Aorta (tissue), 5 donors: ENCODE data around the gene PHLDB2. TPM values are rescaled to one million over a fixed set of nuclear protein-coding genes. Genes with fewer than 3 reads are reported as not detected.

Experiments used
- ATAC-seq: fragments of 200-7000 bp; cut with Tn5 transposase; one replicate; pipeline ENCODE4 v1.9.1; 2022; ENCODE audit warnings: moderate library complexity; ENCODE audit not compliant: low FRiP score
- DNase-seq, 2 donors: peaks; one replicate each; pipeline ENCODE4 v3.0.0-alpha.2; 2020
- H3K27ac ChIP-seq, 2 donors: one replicate each; pipeline ENCODE4 v1.5.1; 2013; ENCODE audit warnings: low read length in 2 of 2, mild to moderate bottlenecking in 2 of 2, moderate library complexity in 2 of 2, control low read depth in 1 of 2, inconsistent platforms in 1 of 2, low read depth in 1 of 2
- H3K27me3 ChIP-seq, 2 donors: one replicate each; pipeline ENCODE4 v1.6.1; 2013; ENCODE audit warnings: control low read depth in 1 of 2, low read length in 1 of 2, mild to moderate bottlenecking in 1 of 2, moderate library complexity in 1 of 2; ENCODE audit not compliant: insufficient read depth in 2 of 2, control insufficient read depth in 1 of 2
- H3K36me3 ChIP-seq, 2 donors: one replicate each; pipeline ENCODE4 v1.6.1; 2013; ENCODE audit warnings: control low read depth in 1 of 2, low read length in 1 of 2, mild to moderate bottlenecking in 1 of 2; ENCODE audit not compliant: insufficient read depth in 2 of 2, control insufficient read depth in 1 of 2
- H3K4me1 ChIP-seq, 2 donors: one replicate each; pipeline ENCODE4 v1.6.1; 2013; ENCODE audit warnings: low read length in 2 of 2, control low read depth in 1 of 2, mild to moderate bottlenecking in 1 of 2, moderate library complexity in 1 of 2; ENCODE audit not compliant: insufficient read depth in 2 of 2, control insufficient read depth in 1 of 2
- H3K4me3 ChIP-seq, 2 donors: one replicate each; pipeline ENCODE4 v1.5.1; 2013; ENCODE audit warnings: low read length in 2 of 2, control low read depth in 1 of 2, mild to moderate bottlenecking in 1 of 2
- H3K9me3 ChIP-seq: one replicate; pipeline ENCODE4 v1.6.1; 2013; ENCODE audit warnings: mild to moderate bottlenecking, low read length; ENCODE audit not compliant: control insufficient read depth
- WGBS, 2 donors: extraction: QIAGEN DNeasy Blood & Tissue Kit; methylation state at CpG; one replicate each; pipeline ENCODE4 v1.1.7; 2013; 5-methylcytosine and 5-hydroxymethylcytosine counted together
- intact Hi-C, 2 donors: fragments of 100-400 bp; cut with DNase I; formaldehyde crosslinking; loops; one replicate each; pipeline versions ENCODE4 v1.14.2 to v1.15.0; 2022
- polyA plus RNA-seq, 2 donors: library from polyadenylated mRNA; stranded (reverse); fragments of 200-250 nt; gene quantifications; one replicate each; pipeline ENCODE4 v1.2.3, GENCODE V29; 2013
- total RNA-seq, 2 donors: library from RNA; stranded (reverse); fragmentation: NEBNext Ultra II Directional; extraction: Animal tissue kit (Norgen Biotek cat#: 25700); gene quantifications; one replicate each; pipeline ENCODE4 v1.2.1, GENCODE V29; 2021
- donor health status: healthy with polysubstance abuse.
- donor health status: Bipolar disorder and iron deficiency.
- donor health status: DM: no; HTN: no; CAD: no.
- donor health status: DM: no; HTN: no; CAD: no.
- donor health status: DM: yes; HTN: yes; CAD: no.

The PHLDB2 gene
- total and polyA plus RNA-seq, 4 donors, result 25.9 to 175 (median 112) TPM

- peaks cover 0 to 3% of the 10 kb centered on the region in 2 donors for H3K36me3 ChIP-seq
- 56 to 74% methylated on average over 2 of the region's 2 CpGs for WGBS, 2 donors
- no peak overlapping the region for H3K4me3 ChIP-seq
- H3K27ac ChIP-seq, result peak overlapping the region in 1 of 2 donors; percentile 28
- ATAC-seq, result no peak
- no peaks in the 10 kb centered on the region for H3K9me3 ChIP-seq
- H3K4me1 ChIP-seq, result peaks cover 7 to 8% of the 10 kb centered on the region in 2 donors
- no peak for DNase-seq
- intact Hi-C loops, result loop anchor here in 1 of 2 donors (5.0 kb wide), 1 partner anchor 38 kb away; no protein-coding TSS in a partner anchor
- H3K27me3 ChIP-seq, result no peaks in the 10 kb centered on the region
Measured at GRCh38 chr3:111874177-111874820, 15.2 kb downstream of the PHLDB2 start.

- H3K9me3 ChIP-seq, result no peaks in the 10 kb centered on the region
- H3K36me3 ChIP-seq, result peaks cover 0 to 5% of the 10 kb centered on the region in 2 donors
- ATAC-seq (no peak), DNase-seq (no peak)
- no peak overlapping the region for H3K27ac ChIP-seq
- peaks cover 2 to 9% of the 10 kb centered on the region in 2 donors for H3K4me1 ChIP-seq
- H3K4me3 ChIP-seq, result no peak overlapping the region
- intact Hi-C loops, result no loop called here
- H3K27me3 ChIP-seq, result no peaks in the 10 kb centered on the region
Measured at GRCh38 chr3:111881480-111881879, 22.4 kb downstream of the PHLDB2 start.

- intact Hi-C loops, result no loop called here
- H3K36me3 ChIP-seq, result peaks cover 0 to 5% of the 10 kb centered on the region in 2 donors
- H3K4me3 ChIP-seq, result no peak overlapping the region
- H3K27me3 ChIP-seq, result no peaks in the 10 kb centered on the region
- ATAC-seq (peak; percentile 50), DNase-seq (no peak)
- no peak overlapping the region for H3K27ac ChIP-seq
- peaks cover 2 to 9% of the 10 kb centered on the region in 2 donors for H3K4me1 ChIP-seq
- H3K9me3 ChIP-seq, result no peaks in the 10 kb centered on the region
- WGBS, 2 donors, result 9 to 20% methylated on average over 2 of the region's 2 CpGs
Measured at GRCh38 chr3:111882194-111882593, 23.1 kb downstream of the PHLDB2 start.

DNA sequence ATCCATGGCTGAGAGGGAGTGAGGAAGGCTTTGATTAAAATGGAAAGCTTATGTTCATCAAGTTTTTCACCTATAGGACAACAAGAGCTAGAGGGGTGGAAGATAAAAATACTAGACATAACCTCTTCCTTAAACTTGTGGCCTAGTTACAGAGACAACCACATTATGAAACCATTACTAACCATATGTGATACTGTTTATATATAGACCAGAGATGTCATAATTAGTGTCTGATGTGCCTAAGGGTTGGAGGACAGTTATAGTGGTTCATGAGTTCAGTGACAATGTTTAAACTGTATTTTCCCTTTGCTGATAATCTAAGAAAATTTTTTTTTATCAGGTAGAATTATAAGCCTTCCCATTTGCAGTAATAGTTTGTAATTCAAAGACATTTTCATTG is 23.7 kb downstream of the PHLDB2 start:
- Histone ChIP-seq H3K4me1 (peaks cover 2 to 9% of the 10 kb centered on the region in 2 donors), H3K27ac (no peak overlapping the region), H3K27me3 (no peaks in the 10 kb centered on the region), H3K4me3 (no peak overlapping the region), H3K9me3 (no peaks in the 10 kb centered on the region), H3K36me3 (peaks cover 0 to 5% of the 10 kb centered on the region in 2 donors)
- intact Hi-C loops, result no loop called here
- DNase-seq (no peak), ATAC-seq (no peak)

DNA sequence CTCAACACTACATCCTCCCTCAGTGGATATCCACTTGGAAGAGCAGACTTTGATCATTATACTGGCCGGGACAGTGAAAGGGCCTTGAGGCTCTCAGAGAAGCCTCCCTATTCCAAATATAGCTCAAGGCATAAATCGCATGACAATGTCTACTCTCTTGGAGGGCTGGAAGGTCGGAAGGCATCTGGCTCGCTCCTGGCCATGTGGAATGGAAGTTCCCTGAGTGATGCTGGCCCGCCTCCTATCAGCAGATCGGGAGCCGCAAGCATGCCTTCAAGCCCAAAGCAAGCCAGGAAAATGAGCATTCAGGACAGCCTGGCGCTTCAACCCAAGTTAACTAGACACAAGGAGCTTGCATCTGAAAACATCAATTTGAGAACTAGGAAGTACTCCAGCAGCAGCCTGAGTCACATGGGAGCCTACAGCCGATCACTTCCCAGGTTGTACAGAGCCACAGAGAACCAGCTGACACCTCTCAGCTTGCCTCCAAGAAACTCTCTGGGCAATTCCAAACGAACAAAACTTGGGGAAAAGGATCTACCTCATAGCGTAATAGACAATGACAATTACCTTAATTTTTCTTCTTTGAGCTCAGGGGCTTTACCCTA is 25.4 kb downstream of the PHLDB2 start:
- Histone ChIP-seq H3K27ac (no peak overlapping the region), H3K27me3 (no peaks in the 10 kb centered on the region), H3K4me1 (peaks cover 2 to 9% of the 10 kb centered on the region in 2 donors), H3K9me3 (no peaks in the 10 kb centered on the region), H3K36me3 (peaks cover 0 to 5% of the 10 kb centered on the region in 2 donors), H3K4me3 (no peak overlapping the region)
- ATAC-seq, result peak; percentile 36
- no peak for DNase-seq
- WGBS, 2 donors, result 74 to 79% methylated on average over 11 of the region's 11 CpGs
- intact Hi-C loops, result no loop called here

DNA sequence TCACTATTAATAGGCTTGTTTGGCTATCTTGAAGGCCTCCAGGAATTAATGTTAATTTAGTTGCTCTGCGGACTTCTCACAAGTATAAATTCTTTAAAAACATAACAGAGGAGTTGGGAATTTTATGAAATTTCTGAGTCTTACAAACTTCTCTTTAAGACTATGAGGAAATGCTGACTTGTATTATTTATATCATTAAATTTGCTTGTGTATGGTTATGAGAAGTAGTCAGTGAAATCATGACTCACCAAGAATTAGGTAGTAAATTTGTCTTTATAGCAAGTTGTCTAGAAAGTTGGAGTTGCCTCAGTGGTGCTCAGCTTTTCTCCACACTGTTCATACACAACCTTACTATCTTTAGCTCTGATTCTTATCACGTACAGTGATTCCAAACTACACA is 26.5 kb downstream of the PHLDB2 start:
- 69 to 79% methylated on average over 2 of the region's 2 CpGs for WGBS, 2 donors
- H3K4me3 ChIP-seq, result no peak overlapping the region
- peaks cover 2 to 6% of the 10 kb centered on the region in 2 donors for H3K4me1 ChIP-seq
- intact Hi-C loops, result no loop called here
- H3K27me3 ChIP-seq, result no peaks in the 10 kb centered on the region
- H3K36me3 ChIP-seq, result peaks cover 0 to 5% of the 10 kb centered on the region in 2 donors
- ATAC-seq, result no peak
- no peak overlapping the region for H3K27ac ChIP-seq
- no peak for DNase-seq
- H3K9me3 ChIP-seq, result no peaks in the 10 kb centered on the region

GRCh38 chr3:111890051-111890580 is 31.1 kb downstream of the PHLDB2 start:
- H3K36me3 ChIP-seq, result peaks cover 0 to 2% of the 10 kb centered on the region in 2 donors
- no peaks in the 10 kb centered on the region for H3K27me3 ChIP-seq
- H3K4me1 ChIP-seq, result peaks cover 0 to 14% of the 10 kb centered on the region in 2 donors
- intact Hi-C loops, result no loop called here
- no peak overlapping the region for H3K4me3 ChIP-seq
- no peak for DNase-seq
- H3K9me3 ChIP-seq, result no peaks in the 10 kb centered on the region
- ATAC-seq, result no peak
- WGBS, 2 donors, result 83 to 85% methylated on average over 5 of the region's 5 CpGs
- H3K27ac ChIP-seq, result no peak overlapping the region

- Histone ChIP-seq H3K4me3 (no peak overlapping the region), H3K36me3 (no peaks in the 10 kb centered on the region), H3K9me3 (no peaks in the 10 kb centered on the region), H3K27me3 (no peaks in the 10 kb centered on the region), H3K27ac (no peak overlapping the region), H3K4me1 (peaks cover 0 to 14% of the 10 kb centered on the region in 2 donors)
- DNase-seq, result no peak
- no peak for ATAC-seq
- intact Hi-C loops, result no loop called here
- 90% methylated on average over 2 of the region's 2 CpGs for WGBS, 2 donors
Measured at GRCh38 chr3:111892070-111892469, 33.0 kb downstream of the PHLDB2 start.

GRCh38 chr3:111895071-111895470 is 36.0 kb downstream of the PHLDB2 start:
- peaks cover 0 to 14% of the 10 kb centered on the region in 2 donors for H3K4me1 ChIP-seq
- intact Hi-C loops, result no loop called here
- H3K9me3 ChIP-seq, result no peaks in the 10 kb centered on the region
- 33% methylated on average over 1 of the region's 1 CpG for WGBS, 2 donors
- DNase-seq (no peak), ATAC-seq (no peak)
- no peak overlapping the region for H3K4me3 ChIP-seq
- H3K27ac ChIP-seq, result no peak overlapping the region
- no peaks in the 10 kb centered on the region for H3K27me3 ChIP-seq
- no peaks in the 10 kb centered on the region for H3K36me3 ChIP-seq
